HG02571 (cell line): ENCODE data around the gene SH3BGR.
A peak's percentile ranks its signal among the peaks of the same experiment; 100 is the strongest.
"Not testable (repeated sequence)": the region's sequence is repeated elsewhere in the genome, so short reads cannot be mapped to it uniquely, and the experiment has no call there.

ENCODE experiments used
- ATAC-seq: cut with Tn5 transposase; IDR thresholded peaks from one replicate; pipeline ENCODE4 v1.9.1; 2021; ENCODE audit warnings: mild to moderate bottlenecking, moderate library complexity; ENCODE audit not compliant: unreplicated experiment

SH3BGR gene

GRCh38 chr21:39451332-39452206 lies at the start of gene SH3BGR:
Gene SH3BGR, plus strand, starts transcription at chr21:39451970. Its CDS starts 127 bp downstream, at chr21:39452097.
- ATAC-seq = no peak

GRCh38 chr21:39406065-39406464 lies 45.7 kb upstream of the SH3BGR start:
- no peak for ATAC-seq

- ATAC-seq = not testable (repeated sequence)
Observed at GRCh38 chr21:39419204-39419603, 32.6 kb upstream of the SH3BGR start.

GRCh38 chr21:39422527-39423241 lies 29.1 kb upstream of the SH3BGR start:
- ATAC-seq = no peak

- no peak for ATAC-seq
Observed at GRCh38 chr21:39429445-39429844, 22.3 kb upstream of the SH3BGR start.

- no peak for ATAC-seq
Observed at GRCh38 chr21:39430016-39430415, 21.8 kb upstream of the SH3BGR start.

GRCh38 chr21:39430457-39430856 lies 21.3 kb upstream of the SH3BGR start:
- ATAC-seq = no peak

- no peak for ATAC-seq
Observed at GRCh38 chr21:39430954-39431353, 20.8 kb upstream of the SH3BGR start.

GRCh38 chr21:39434950-39435349 lies 16.8 kb upstream of the SH3BGR start:
- ATAC-seq = no peak

GRCh38 chr21:39439232-39439631 lies 12.5 kb upstream of the SH3BGR start:
- no peak for ATAC-seq

- no peak for ATAC-seq
Observed at GRCh38 chr21:39441502-39442475, 10.0 kb upstream of the SH3BGR start.

- ATAC-seq = no peak
Observed at GRCh38 chr21:39444421-39445180, 7.2 kb upstream of the SH3BGR start.

GRCh38 chr21:39445321-39446269 lies 6.2 kb upstream of the SH3BGR start, which contains the start of gene LCA5L:
Gene LCA5L, minus strand, starts transcription at chr21:39445778. Its CDS starts 17,285 bp downstream, at chr21:39428493.
- peak; percentile 86 for ATAC-seq

GRCh38 chr21:39447264-39447663 lies 4.5 kb upstream of the SH3BGR start:
- ATAC-seq = no peak

- ATAC-seq = no peak
Observed at GRCh38 chr21:39452207-39452969, 618 bp downstream of the SH3BGR start.

GRCh38 chr21:39452970-39453342 lies 1.2 kb downstream of the SH3BGR start:
- no peak for ATAC-seq

GRCh38 chr21:39453571-39454179 lies 1.9 kb downstream of the SH3BGR start:
- ATAC-seq = no peak
